Measurements from ENCODE around the gene PIK3CA.

PIK3CA gene

DNA sequence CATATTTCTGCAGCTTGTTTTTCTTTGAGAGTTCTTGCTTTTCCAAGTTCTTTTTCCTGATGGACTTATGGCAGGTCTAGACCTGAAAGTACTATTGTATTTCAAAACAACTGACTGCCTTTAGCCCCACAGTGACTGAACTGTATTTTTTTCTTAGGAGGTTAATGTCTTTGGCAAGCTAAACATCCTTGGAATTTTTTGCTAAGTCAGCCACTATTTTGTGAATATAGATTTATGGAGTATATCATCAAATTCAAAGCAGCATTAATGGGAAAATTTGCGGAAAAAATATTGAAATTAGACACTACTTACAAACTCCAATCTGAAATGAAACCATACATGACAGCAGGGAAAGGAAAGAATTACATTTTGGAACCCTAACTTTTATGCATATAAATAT, 8.6 kb downstream of the PIK3CA start:
- no peak overlapping the region for H3K4me3 ChIP-seq (ENCODE audit: low read depth, low read length)
- TF ChIP-seq CTCF (IDR thresholded peaks at IDR 0.05; ENCODE audit: low read depth, low read length, missing control alignments): no peak

DNA sequence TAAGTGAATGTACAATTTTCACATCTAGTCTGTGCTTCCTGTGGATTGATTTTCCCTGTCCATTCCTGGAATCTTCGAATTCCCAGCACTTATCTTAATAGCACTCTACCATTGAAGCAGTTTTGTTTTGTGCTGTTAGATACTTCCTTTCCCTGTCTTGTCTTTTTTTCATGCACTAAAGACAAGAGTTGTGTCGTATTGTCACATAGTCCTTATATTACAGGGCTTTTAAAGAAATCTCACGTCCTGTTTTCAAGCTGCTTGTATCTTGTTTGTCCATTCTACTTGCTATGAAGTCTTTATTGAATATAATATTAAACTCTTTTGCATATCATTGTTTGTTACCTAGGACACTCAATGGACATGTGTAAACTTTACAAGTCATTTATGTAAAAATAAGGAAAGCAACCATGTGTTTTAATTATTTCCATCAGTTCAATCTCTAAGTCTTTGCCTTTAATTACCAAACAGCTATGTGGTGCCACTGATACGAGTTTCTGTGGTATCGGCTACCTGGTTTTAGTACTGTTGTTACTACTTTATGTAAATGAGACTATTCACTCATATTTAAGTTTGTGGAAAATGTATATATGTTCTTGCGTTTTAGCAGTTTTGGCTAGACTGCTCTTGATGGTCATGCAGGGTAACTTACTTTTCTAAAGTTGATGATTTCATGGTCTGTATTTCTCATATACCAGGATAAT, 10.3 kb downstream of the PIK3CA start:
- no peak for TF ChIP-seq CTCF (IDR thresholded peaks at IDR 0.05; ENCODE audit: low read depth, low read length, missing control alignments)
- DNase-seq (ENCODE audit: low read depth): no peak
- no peak overlapping the region for H3K4me3 ChIP-seq (ENCODE audit: low read depth, low read length)

More for the DNA sequence above, 8.6 kb downstream of the PIK3CA start:
- no peak for DNase-seq (ENCODE audit: low read depth)

DNA sequence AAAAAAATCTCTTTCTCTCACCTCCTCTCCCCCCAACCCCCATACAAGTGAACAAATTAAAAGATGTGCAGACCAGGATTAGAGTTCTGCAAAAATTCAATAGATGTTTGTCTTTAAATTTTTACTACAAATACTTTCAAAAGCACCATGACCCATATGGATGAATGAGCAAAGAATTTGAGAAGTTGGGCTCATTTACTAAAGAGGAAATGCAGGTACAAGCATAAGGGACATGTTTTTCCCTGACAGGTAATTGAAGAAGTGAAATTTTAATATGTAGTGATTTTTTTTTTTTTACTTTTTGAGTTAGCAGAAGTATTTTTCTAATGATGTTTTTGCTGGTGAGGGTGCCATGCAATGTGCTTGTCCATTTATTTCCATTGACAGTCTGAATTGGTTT, 15.3 kb downstream of the PIK3CA start:
- TF ChIP-seq CTCF (IDR thresholded peaks at IDR 0.05; ENCODE audit: low read depth, low read length, missing control alignments): no peak
- H3K4me3 ChIP-seq (ENCODE audit: low read depth, low read length): no peak overlapping the region

DNA sequence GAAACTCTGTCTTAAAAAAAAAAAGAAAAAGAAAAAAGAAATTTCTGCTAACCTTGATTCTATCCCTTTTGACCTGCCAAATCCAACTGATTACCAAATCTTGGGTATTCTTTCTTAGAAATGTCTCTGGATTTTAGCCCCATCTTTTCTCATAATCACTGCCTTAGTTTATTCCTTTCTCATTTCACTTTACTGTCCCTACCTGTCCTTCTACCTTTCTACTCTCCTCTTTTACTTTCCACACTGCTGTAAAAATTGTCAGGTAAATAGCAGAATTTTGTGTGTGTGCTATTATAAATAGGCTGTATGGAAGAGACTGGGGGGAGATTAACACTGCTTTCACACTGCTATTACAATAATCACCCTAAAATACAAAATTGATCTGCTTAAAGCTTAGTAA, 16.7 kb downstream of the PIK3CA start:
- TF ChIP-seq CTCF (IDR thresholded peaks at IDR 0.05; ENCODE audit: low read depth, low read length, missing control alignments): no peak
- H3K4me3 ChIP-seq (ENCODE audit: low read depth, low read length): no peak overlapping the region
- no peak for DNase-seq (ENCODE audit: low read depth)

More for the DNA sequence above, 15.3 kb downstream of the PIK3CA start:
- DNase-seq (ENCODE audit: low read depth): no peak

DNA sequence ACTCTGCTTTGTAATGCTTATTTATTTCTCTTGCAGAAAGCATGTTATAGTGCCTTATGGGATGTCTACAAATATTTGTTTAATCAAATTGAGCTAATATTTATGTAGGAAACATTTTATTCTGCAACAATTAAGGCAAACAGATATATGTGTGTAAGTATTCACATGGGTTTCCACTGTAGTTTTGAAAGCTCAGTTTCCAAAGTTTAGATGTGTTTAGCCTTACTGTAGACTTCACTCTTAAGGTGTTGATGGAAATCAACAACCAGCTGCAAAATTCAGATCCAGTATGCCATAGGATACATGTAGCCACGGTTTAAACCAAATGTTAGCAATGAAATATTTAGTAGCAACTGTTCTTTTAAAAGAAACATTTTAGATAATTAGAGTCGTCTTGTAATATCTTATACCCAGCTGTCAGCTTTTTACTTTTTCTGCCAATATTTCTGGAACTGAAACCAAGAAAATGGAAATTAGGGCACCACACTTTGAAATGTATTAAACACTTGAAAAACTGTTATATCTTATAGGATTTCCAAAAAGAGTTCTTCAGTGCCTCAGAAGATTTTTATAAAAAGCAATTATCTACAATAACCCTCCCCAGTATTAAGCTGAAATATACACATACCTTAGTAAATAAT, 18.5 kb downstream of the PIK3CA start:
- no peak overlapping the region for H3K4me3 ChIP-seq (ENCODE audit: low read depth, low read length)
- DNase-seq (ENCODE audit: low read depth): no peak
- no peak for TF ChIP-seq CTCF (IDR thresholded peaks at IDR 0.05; ENCODE audit: low read depth, low read length, missing control alignments)

- no peak for TF ChIP-seq CTCF (IDR thresholded peaks at IDR 0.05; ENCODE audit: low read depth, low read length, missing control alignments)
- H3K4me3 ChIP-seq (ENCODE audit: low read depth, low read length): no peak overlapping the region
- no peak for DNase-seq (ENCODE audit: low read depth)
These were observed 20.8 kb downstream of the PIK3CA start for GRCh38 chr3:179168918-179169317.

- no peak overlapping the region for H3K4me3 ChIP-seq (ENCODE audit: low read depth, low read length)
- TF ChIP-seq CTCF (IDR thresholded peaks at IDR 0.05; ENCODE audit: low read depth, low read length, missing control alignments): no peak
- DNase-seq (ENCODE audit: low read depth): no peak
These were observed 24.4 kb downstream of the PIK3CA start for GRCh38 chr3:179172546-179172945.
